Neuronal stem cell (in vitro differentiated cells): ENCODE data around the gene TWF1.
"Not testable (repeated sequence)": the region's sequence is repeated elsewhere in the genome, so short reads cannot be mapped to it uniquely, and the experiment has no call there.

ENCODE experiments used
- DNase-seq: peaks from one replicate; pipeline ENCODE4 v3.0.0-alpha.2; 2013; ENCODE audit warnings: low spot score
- H2AFZ ChIP-seq: one replicate; pipeline ENCODE4 v1.6.1; 2013; ENCODE audit warnings: mild to moderate bottlenecking, low read length, inconsistent platforms
- H2AK5ac ChIP-seq: 2 replicates; pipeline ENCODE4 v1.6.1; 2013; ENCODE audit warnings: low read depth, mild to moderate bottlenecking, inconsistent platforms, low read length, moderate library complexity, mixed read lengths
- H2BK120ac ChIP-seq: 2 replicates; pipeline ENCODE4 v1.6.1; 2013; ENCODE audit warnings: low read depth, mild to moderate bottlenecking, inconsistent platforms, low read length, moderate library complexity, mixed read lengths
- H2BK12ac ChIP-seq: one replicate; pipeline ENCODE4 v1.6.1; 2013; ENCODE audit warnings: low read length, inconsistent platforms
- H2BK15ac ChIP-seq: 2 replicates; pipeline ENCODE4 v1.6.1; 2013; ENCODE audit warnings: mild to moderate bottlenecking, low read length, inconsistent platforms, mixed read lengths
- H2BK5ac ChIP-seq: one replicate; pipeline ENCODE4 v1.6.1; 2013; ENCODE audit warnings: inconsistent platforms, mild to moderate bottlenecking, low read length, moderate library complexity
- H3K14ac ChIP-seq: one replicate; pipeline ENCODE4 v1.6.1; 2013; ENCODE audit warnings: low read length, inconsistent platforms
- H3K18ac ChIP-seq: 2 replicates; pipeline ENCODE4 v1.6.1; 2013; ENCODE audit warnings: low read length, inconsistent platforms
- H3K23ac ChIP-seq: 2 replicates; pipeline ENCODE4 v1.6.1; 2013; ENCODE audit warnings: low read depth, mild to moderate bottlenecking, mixed read lengths, low read length, inconsistent platforms; ENCODE audit not compliant: poor library complexity
- H3K27ac ChIP-seq: replicated peaks from 3 replicates; pipeline ENCODE4 v1.5.1; 2013; ENCODE audit warnings: low read length, inconsistent platforms
- H3K27me3 ChIP-seq, 3 experiments: 2 replicates each; pipeline ENCODE4 v1.6.1; 2013; ENCODE audit warnings: low read length in 3 of 3, mild to moderate bottlenecking in 2 of 3, inconsistent platforms in 1 of 3, low read depth in 1 of 3, mixed read lengths in 1 of 3, moderate library complexity in 1 of 3; ENCODE audit not compliant: control insufficient read depth in 3 of 3, insufficient read depth in 3 of 3
- H3K36me3 ChIP-seq, 2 donors: replicated peaks in 1 of 2; 2 replicates each; pipeline ENCODE4 v1.6.1; 2013; ENCODE audit warnings: low read length in 2 of 2; ENCODE audit not compliant: control insufficient read depth in 2 of 2, insufficient read depth in 2 of 2
- H3K4ac ChIP-seq: 2 replicates; pipeline ENCODE4 v1.6.1; 2013; ENCODE audit warnings: inconsistent platforms, mild to moderate bottlenecking, low read length, moderate library complexity
- H3K4me1 ChIP-seq, 2 donors: 1 replicate in 1 of 2; 2 replicates in 1 of 2; pipeline ENCODE4 v1.6.1; 2013; ENCODE audit warnings: low read length in 2 of 2, low read depth in 1 of 2; ENCODE audit not compliant: control insufficient read depth in 2 of 2, insufficient read depth in 1 of 2
- H3K4me2 ChIP-seq: one replicate; pipeline ENCODE4 v1.6.1; 2013; ENCODE audit warnings: mild to moderate bottlenecking, low read length, inconsistent platforms; ENCODE audit not compliant: insufficient read depth, poor library complexity, severe bottlenecking
- H3K4me3 ChIP-seq, 2 donors: 2 replicates each; pipeline ENCODE4 v1.5.1; 2013; ENCODE audit warnings: low read length in 2 of 2, mild to moderate bottlenecking in 2 of 2, inconsistent platforms in 1 of 2, moderate library complexity in 1 of 2
- H3K79me1 ChIP-seq: one replicate; pipeline ENCODE4 v1.6.1; 2013; ENCODE audit warnings: low read depth, mild to moderate bottlenecking, inconsistent platforms, low read length, moderate library complexity
- H3K9ac ChIP-seq: one replicate; pipeline ENCODE4 v1.6.1; 2013; ENCODE audit warnings: mild to moderate bottlenecking, low read depth, low read length, inconsistent platforms; ENCODE audit not compliant: poor library complexity
- H3K9me3 ChIP-seq, 2 donors: replicated peaks in 1 of 2; 2 replicates each; pipeline versions ENCODE3 to v1.6.1; 2013; ENCODE audit warnings: low read length in 2 of 2, mild to moderate bottlenecking in 2 of 2, inconsistent platforms in 1 of 2, low read depth in 1 of 2, mixed read lengths in 1 of 2, moderate library complexity in 1 of 2; ENCODE audit not compliant: control insufficient read depth in 2 of 2, insufficient read depth in 1 of 2
- H4K8ac ChIP-seq: one replicate; pipeline ENCODE4 v1.6.1; 2013; ENCODE audit warnings: low read depth, mild to moderate bottlenecking, inconsistent platforms, low read length, moderate library complexity
- H4K91ac ChIP-seq: one replicate; pipeline ENCODE4 v1.6.1; 2013; ENCODE audit warnings: low read length, low read depth, mild to moderate bottlenecking, inconsistent platforms; ENCODE audit not compliant: poor library complexity
- WGBS, 2 donors: extraction: QIAGEN DNeasy Blood & Tissue Kit; methylation state at CpG; one replicate each; pipeline ENCODE4 v1.1.7; 2013; ENCODE audit warnings: missing lambda C conversion rate in 2 of 2, mixed read lengths in 1 of 2; ENCODE audit not compliant: insufficient read length in 2 of 2, insufficient replicate concordance in 1 of 2; ENCODE audit errors: extremely low coverage in 2 of 2; 5-methylcytosine and 5-hydroxymethylcytosine counted together

Gene TWF1

GRCh38 chr12:43847425-43848225, 41.5 kb upstream of the TWF1 start:
- H2BK120ac ChIP-seq, H3K9me3 ChIP-seq, H2AFZ ChIP-seq, H3K4me3 ChIP-seq, H3K4ac ChIP-seq, H3K4me1 ChIP-seq, DNase-seq, H3K23ac ChIP-seq, H3K14ac ChIP-seq, H3K9ac ChIP-seq, H3K36me3 ChIP-seq, H2BK5ac ChIP-seq, H3K4me2 ChIP-seq, H2BK12ac ChIP-seq, H4K91ac ChIP-seq, H3K27ac ChIP-seq, H2BK15ac ChIP-seq, H2AK5ac ChIP-seq, H4K8ac ChIP-seq, H3K18ac ChIP-seq, H3K27me3 ChIP-seq, H3K79me1 ChIP-seq: not testable (repeated sequence)
- no CpG with 5 or more reads among the region's 4 CpGs for WGBS, 2 donors

- DNase-seq: no peak
- H3K9ac ChIP-seq: no peak overlapping the region
- H4K91ac ChIP-seq: no peak overlapping the region
- H2BK5ac ChIP-seq: no peak overlapping the region
- H3K4ac ChIP-seq: no peak overlapping the region
- no peak overlapping the region for H4K8ac ChIP-seq
- no CpG with 5 or more reads among the region's 1 CpG for WGBS, 2 donors
- no peak overlapping the region for H3K4me3 ChIP-seq
- H3K23ac ChIP-seq: no peak overlapping the region
- H3K4me2 ChIP-seq: no peak overlapping the region
- peaks cover 0 to 1% of the 10 kb centered on the region in 2 donors for H3K4me1 ChIP-seq
- H3K27ac ChIP-seq: no peak overlapping the region
- no peaks in the 10 kb centered on the region for H3K79me1 ChIP-seq
- H3K27me3 ChIP-seq: no peaks in the 10 kb centered on the region
- no peak overlapping the region for H2BK15ac ChIP-seq
- no peak overlapping the region for H3K18ac ChIP-seq
- H3K14ac ChIP-seq: no peak overlapping the region
- H2BK120ac ChIP-seq: no peak overlapping the region
- no peak overlapping the region for H2BK12ac ChIP-seq
- no peak overlapping the region for H2AFZ ChIP-seq
- H2AK5ac ChIP-seq: no peak overlapping the region
- no peaks in the 10 kb centered on the region for H3K36me3 ChIP-seq
- H3K9me3 ChIP-seq: no peaks in the 10 kb centered on the region
These were observed 36.1 kb upstream of the TWF1 start for GRCh38 chr12:43842259-43842658.

- Histone ChIP-seq H3K4me1 (no peaks in the 10 kb centered on the region), H3K27ac (no peak overlapping the region)
These were observed 35.1 kb upstream of the TWF1 start for GRCh38 chr12:43841253-43841652.

GRCh38 chr12:43840338-43840737, 34.2 kb upstream of the TWF1 start:
- H3K18ac ChIP-seq: no peak overlapping the region
- no peaks in the 10 kb centered on the region for H3K9me3 ChIP-seq
- no peak overlapping the region for H4K91ac ChIP-seq
- no peak overlapping the region for H2BK15ac ChIP-seq
- no peak overlapping the region for H2BK120ac ChIP-seq
- H3K14ac ChIP-seq: no peak overlapping the region
- no peak overlapping the region for H3K4ac ChIP-seq
- no peak overlapping the region for H2AK5ac ChIP-seq
- H3K9ac ChIP-seq: no peak overlapping the region
- no peak overlapping the region for H2AFZ ChIP-seq
- no peak overlapping the region for H3K4me3 ChIP-seq
- H3K79me1 ChIP-seq: no peaks in the 10 kb centered on the region
- no CpG with 5 or more reads among the region's 4 CpGs for WGBS, 2 donors
- H3K36me3 ChIP-seq: no peaks in the 10 kb centered on the region
- H3K27ac ChIP-seq: no peak overlapping the region
- H3K23ac ChIP-seq: no peak overlapping the region
- DNase-seq: no peak
- no peak overlapping the region for H2BK5ac ChIP-seq
- no peak overlapping the region for H2BK12ac ChIP-seq
- no peak overlapping the region for H4K8ac ChIP-seq
- no peaks in the 10 kb centered on the region for H3K4me1 ChIP-seq
- H3K4me2 ChIP-seq: no peak overlapping the region
- peaks cover 0 to 12% (median 2%) of the 10 kb centered on the region in 3 experiments for H3K27me3 ChIP-seq

More at GRCh38 chr12:43841253-43841652, 35.1 kb upstream of the TWF1 start:
- H3K9ac ChIP-seq: no peak overlapping the region
- H3K9me3 ChIP-seq: no peaks in the 10 kb centered on the region
- H3K4me2 ChIP-seq: no peak overlapping the region
- no peak overlapping the region for H2AK5ac ChIP-seq
- H4K91ac ChIP-seq: no peak overlapping the region
- H3K4ac ChIP-seq: no peak overlapping the region
- no peaks in the 10 kb centered on the region for H3K36me3 ChIP-seq
- no peak overlapping the region for H2BK120ac ChIP-seq
- H2AFZ ChIP-seq: no peak overlapping the region
- H2BK12ac ChIP-seq: no peak overlapping the region
- no peak overlapping the region for H3K23ac ChIP-seq
- H3K27me3 ChIP-seq: peaks cover 0 to 4% (median 0%) of the 10 kb centered on the region in 3 experiments
- H3K4me3 ChIP-seq: no peak overlapping the region
- no peak overlapping the region for H2BK5ac ChIP-seq
- no CpG with 5 or more reads among the region's 3 CpGs for WGBS, 2 donors
- H3K14ac ChIP-seq: no peak overlapping the region
- DNase-seq: no peak
- no peak overlapping the region for H2BK15ac ChIP-seq
- no peak overlapping the region for H4K8ac ChIP-seq
- no peaks in the 10 kb centered on the region for H3K79me1 ChIP-seq
- H3K18ac ChIP-seq: no peak overlapping the region
